ENCODE results near the gene SEC23B.
"Not testable (repeated sequence)": the region's sequence is repeated elsewhere in the genome, so short reads cannot be mapped to it uniquely, and the experiment has no call there.

The SEC23B gene

GRCh38 chr20:18526761-18527160 lies 19.0 kb downstream of the SEC23B start:
- not testable (repeated sequence) for DNase-seq

DNA sequence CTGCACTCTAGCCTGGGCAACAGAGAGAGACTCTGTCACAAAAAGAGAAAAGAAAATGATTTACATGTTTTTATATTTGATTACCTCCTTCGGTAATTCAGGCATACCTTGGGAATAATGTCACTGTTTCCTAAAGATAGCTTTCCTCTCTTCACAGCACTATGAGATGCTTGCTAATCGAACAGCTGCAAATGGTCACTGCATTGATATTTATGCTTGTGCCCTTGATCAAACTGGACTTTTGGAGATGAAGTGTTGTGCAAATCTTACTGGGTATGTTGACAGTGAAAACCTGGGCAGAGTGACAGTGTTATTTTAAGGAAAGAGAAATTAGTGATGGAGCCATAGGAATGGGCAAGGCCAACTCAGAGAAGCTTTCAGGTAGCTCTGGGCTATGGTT lies 19.6 kb downstream of the SEC23B start:
- no peak for DNase-seq

DNA sequence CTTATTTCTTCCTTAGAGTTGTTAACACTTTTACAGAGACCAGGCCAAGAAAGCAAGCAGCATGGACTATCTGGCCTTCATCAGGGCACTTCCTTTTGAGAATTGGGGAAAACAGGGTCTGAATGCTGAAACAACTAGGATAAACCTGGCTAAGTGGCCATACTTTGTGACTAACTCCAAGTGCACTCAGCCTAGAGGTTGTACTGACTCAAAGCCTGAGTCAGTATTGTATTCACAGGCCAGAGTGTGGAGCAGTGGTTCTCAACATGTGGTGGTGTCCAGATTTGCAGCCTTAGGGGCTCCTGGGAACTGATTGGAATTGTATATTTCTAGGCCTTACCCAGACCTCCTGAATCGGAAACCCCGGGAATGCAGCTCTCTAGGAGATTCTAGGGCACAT lies 20.1 kb downstream of the SEC23B start:
- no peak for DNase-seq

GRCh38 chr20:18529041-18529440 lies 21.3 kb downstream of the SEC23B start:
- no peak for DNase-seq

- DNase-seq = no peak
Measured at GRCh38 chr20:18532626-18533025, 24.9 kb downstream of the SEC23B start.

DNA sequence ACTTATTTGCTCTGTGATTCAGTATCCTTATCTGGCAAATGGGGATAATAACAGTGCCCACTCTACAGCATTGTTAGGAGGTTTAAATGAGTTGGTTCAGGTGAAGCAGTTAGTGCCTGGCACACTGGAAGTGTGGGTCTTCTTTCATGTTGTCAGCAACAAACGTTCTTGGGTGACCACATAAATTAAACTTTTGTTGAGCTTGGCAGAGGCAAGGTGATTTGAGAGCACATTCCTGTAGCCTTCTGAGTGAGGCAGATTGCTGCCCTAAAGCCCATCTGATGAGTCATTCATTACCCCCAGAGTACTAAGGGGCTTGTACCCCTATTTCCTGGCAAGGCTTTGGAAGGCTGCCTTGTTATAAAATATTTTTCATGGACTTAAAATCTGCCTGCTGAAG lies 25.8 kb downstream of the SEC23B start:
- DNase-seq = no peak

DNA sequence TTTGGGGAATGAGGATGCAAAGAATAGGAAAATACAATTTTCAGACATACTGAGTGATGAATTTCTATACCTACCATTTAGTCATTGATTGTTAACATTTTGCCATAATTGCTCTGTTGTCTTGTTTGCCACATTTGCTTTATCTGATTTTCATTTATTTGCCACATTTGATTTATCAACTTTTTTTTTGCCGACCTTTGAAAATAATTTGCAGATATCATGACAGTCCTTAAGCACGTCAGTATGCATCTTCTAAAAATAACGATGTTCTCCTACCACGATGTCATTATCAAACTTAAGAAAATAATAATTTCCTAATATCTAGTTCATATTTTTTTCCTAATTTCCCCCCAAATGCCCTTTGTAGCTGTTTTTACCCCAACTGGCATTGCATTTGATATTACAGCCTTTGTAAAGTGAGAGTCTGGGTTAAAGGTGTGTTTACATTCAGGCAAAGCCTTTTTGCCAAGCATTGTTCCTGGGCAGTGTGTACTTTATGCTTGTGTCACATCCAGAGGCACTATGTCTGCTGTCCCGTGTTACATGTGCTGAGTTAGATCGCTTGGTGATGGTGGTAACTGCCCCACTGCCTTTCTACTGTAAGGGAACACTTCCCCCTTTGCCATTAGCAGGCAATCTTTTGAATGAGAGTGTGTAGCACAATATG lies 26.4 kb downstream of the SEC23B start:
- DNase-seq = no peak

- no peak for DNase-seq
Measured at GRCh38 chr20:18537651-18538050, 29.9 kb downstream of the SEC23B start.

GRCh38 chr20:18541741-18542140 lies 34.0 kb downstream of the SEC23B start:
- DNase-seq = no peak

- no peak for DNase-seq
Measured at GRCh38 chr20:18543216-18543615, 35.5 kb downstream of the SEC23B start.

DNA sequence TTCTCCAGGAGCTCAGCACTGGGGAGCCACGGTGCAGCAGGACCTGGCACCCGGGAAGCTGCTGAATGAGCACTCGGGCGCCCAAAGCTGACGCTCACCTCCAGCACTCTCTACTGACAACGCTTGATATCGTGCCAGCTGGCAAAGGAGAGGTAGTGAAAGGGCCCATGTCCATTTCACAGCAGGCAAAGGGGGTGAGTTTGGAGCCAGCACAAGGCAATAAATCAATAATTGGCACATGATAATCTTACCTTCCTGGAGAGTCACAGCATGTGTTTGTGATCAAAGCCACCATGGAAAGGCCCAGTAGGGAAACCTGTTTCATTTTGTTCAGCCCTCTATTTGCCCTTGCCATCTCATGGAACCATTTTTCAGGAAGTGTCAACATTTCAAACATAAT lies 36.2 kb downstream of the SEC23B start:
- DNase-seq = no peak

- no peak for DNase-seq
Measured at GRCh38 chr20:18545566-18545965, 37.8 kb downstream of the SEC23B start.

DNA sequence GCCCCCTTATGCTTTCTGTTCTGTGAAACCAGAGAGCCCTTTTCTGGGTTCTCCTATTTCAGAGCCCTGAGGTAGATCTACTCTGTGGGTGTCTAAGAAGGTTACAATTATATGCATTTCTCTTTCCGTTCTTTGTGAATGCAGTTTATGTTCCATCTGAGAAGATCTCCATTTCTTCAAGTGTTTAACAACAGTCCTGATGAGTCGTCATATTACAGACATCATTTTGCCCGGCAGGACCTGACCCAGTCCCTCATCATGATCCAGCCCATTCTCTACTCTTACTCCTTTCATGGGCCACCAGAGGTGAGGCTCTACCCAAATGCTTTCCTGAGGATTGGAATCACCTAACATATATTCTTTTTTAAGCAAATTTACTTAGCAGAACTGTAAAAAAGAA lies 40.7 kb downstream of the SEC23B start:
- DNase-seq = no peak

- no peak for DNase-seq
Measured at GRCh38 chr20:18553746-18554145, 46.0 kb downstream of the SEC23B start.

DNA sequence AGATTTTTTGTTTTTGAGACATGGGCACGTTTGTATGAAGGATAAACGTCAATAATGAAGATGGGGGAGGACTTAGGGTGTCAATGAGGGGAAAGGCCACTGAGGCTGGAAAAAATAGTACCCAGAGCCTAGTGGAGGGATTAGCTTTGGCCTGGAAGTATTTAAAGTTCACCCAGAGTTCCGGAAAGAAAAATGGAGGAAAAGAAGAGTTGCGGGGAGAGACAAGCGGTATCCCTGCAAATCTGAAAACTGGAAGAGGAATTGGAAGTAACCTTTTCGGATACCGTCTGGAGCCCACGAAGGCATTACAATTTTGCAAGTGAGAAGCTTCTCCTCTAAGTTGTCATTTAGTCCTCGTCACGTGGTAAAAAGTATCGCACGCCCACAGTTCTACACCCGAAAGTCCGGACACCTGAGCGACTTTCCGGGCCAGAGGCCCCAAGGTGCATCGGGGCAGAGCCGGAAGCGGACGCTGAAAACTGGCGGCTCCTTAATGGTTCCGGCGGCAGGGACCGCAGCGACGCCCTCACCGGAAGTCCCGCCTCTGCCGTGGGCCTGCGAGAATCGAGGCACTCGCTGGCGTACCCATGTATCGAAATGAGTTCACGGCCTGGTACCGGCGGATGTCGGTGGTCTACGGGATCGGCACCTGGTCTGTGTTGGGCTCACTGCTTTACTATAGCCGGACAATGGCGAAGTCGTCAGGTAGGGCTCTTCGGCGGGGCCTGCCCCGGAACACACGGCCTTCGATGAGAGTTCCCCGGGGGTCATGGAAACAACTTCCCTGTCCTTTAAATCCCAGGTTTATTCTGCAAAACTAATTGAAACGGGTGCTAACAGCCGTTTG lies 59.4 kb downstream of the SEC23B start, which contains the start of gene SMIM26:
Gene SMIM26, plus strand, starts transcription at position 541 of the 847 bp plus-strand sequence. Its CDS starts 47 bp downstream, at position 588.
- DNase-seq = peak; percentile 87

DNA sequence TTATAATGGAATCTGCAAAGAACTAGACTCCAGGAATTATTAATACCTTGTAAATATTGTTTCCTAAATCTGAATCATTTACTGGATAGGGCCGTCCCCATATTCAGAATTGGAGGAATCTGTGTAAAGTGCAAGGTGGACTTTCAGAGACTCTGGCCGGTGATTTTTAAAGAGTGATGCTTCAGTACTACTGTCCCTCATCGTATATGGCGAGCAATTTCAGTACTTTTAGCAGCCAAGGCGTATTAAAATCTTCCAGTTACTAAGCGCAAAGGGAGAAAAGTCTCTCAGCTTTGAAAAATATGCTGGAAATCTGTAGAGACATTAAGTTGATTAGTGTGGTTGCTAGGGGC lies 60.0 kb downstream of the SEC23B start:
- no peak for DNase-seq

GRCh38 chr20:18571009-18571408 lies 63.3 kb downstream of the SEC23B start:
- DNase-seq = no peak

DNA sequence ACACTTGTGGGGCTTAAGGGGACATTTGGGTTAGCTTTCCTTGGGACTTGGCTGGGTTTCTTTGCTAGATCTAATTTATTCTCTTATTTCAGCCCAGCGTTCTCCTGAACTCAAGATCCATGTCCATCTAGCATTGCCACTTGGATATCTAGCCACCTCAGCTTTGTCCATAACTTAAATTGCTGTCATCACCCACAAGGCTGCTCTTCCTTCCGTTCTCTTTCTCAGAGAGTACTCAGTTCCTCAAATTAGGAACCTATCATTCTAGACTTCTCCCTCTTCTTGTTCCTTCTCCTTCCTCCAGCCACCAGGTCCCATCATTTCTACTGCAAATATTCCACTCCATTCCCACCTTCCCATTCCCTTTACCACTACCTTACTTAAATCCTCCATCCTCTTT lies 63.8 kb downstream of the SEC23B start:
- no peak for DNase-seq

GRCh38 chr20:18577942-18578341 lies 70.2 kb downstream of the SEC23B start:
- no peak for DNase-seq

GRCh38 chr20:18578581-18578980 lies 70.8 kb downstream of the SEC23B start:
- DNase-seq = no peak

DNA sequence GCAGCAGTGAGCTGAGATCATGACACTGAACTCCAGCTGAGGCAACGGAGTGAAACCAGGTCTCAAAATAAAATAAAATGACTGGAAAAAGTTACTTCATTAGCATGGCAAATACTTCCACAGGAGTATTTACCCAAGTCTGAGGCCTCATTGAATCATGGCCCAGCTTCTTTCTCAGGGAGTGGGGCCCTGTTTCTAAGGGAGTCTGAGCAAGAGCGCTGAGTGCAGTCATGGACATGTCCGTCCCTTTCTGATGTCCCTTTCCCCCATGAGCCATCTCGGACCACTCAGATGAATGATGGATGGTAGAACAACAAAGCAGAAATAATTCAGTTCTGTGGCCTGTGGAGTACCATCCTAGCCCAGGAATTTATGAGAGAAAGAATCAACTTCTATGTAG lies 72.3 kb downstream of the SEC23B start:
- DNase-seq = no peak

GRCh38 chr20:18585134-18585533 lies 77.4 kb downstream of the SEC23B start:
- DNase-seq = no peak

- DNase-seq = peak; percentile 64
Measured at GRCh38 chr20:18587665-18588573, 80.2 kb downstream of the SEC23B start, which contains the start of gene DTD1. TSS of gene DTD1 (plus strand) at chr20:18588054. CDS start at chr20:18588073, 19 bp downstream.

All from effector CD4-positive, alpha-beta T cell (primary cell).